ENCODE data around the gene TMEM106B. TPM values are rescaled to one million over a fixed set of nuclear protein-coding genes. Genes with fewer than 3 reads are reported as not detected.

Gene TMEM106B
- total and polyA plus RNA-seq, 2 donors (not counting 3 experiments of a cell fraction or from before 2014, with no cell fraction given): 13.7 to 23.1 TPM

DNA sequence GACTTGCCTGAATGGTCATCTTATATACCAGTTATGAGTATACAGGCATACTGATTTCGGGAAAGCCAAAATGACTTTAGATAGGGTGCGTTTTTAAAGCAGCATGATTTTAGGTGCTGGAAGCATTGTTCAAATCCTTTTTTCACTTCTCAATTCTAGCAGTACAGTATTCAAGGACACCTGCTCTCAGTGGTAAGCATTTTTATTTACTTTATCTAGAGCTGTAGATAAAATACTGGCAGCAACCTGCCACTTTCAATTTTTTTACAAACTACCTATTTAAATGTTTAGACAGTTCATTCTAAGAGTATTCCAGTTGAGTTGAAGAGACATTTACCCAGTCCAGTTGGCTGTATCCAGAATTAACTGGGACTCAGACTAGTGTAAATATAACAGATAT lies 33.6 kb downstream of the TMEM106B start:
- no peak overlapping the region for H3K27ac ChIP-seq (ENCODE audit: insufficient read depth, low read depth, low read length)
- intact Hi-C loops (cut with micrococcal nuclease): loop anchor here (1.0 to 5.0 kb wide), 3 partner anchors 177 to 817 kb away; no protein-coding TSS in a partner anchor
- TF ChIP-seq POLR2AphosphoS5 (IDR thresholded peaks at IDR 0.05; ENCODE audit: insufficient read depth, low read depth, low read length) (no peak), FOS (IDR thresholded peaks at IDR 0.05; ENCODE audit: borderline replicate concordance, insufficient read depth, low read length) (no peak), EZH2 (IDR thresholded peaks at IDR 0.05; ENCODE audit: borderline replicate concordance, low read depth, low read length, severe bottlenecking) (no peak), MYC (IDR thresholded peaks at IDR 0.05; ENCODE audit: low read depth, low read length) (no peak), GATA2 (IDR thresholded peaks at IDR 0.05; ENCODE audit: insufficient read depth, insufficient read length, low read depth, low read length) (no peak), POLR2A (IDR thresholded peaks at IDR 0.05; ENCODE audit: low read depth, low read length) (no peak), JUN (IDR thresholded peaks at IDR 0.05; ENCODE audit: borderline replicate concordance, insufficient read depth, insufficient read length, low read depth) (no peak)
- TF ChIP-seq, protein P1, sequence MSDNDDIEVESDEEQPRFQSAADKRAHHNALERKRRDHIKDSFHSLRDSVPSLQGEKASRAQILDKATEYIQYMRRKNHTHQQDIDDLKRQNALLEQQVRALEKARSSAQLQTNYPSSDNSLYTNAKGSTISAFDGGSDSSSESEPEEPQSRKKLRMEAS (IDR thresholded peaks at IDR 0.05; ENCODE audit: insufficient read depth, insufficient read length): no peak
- TF ChIP-seq, protein P2, sequence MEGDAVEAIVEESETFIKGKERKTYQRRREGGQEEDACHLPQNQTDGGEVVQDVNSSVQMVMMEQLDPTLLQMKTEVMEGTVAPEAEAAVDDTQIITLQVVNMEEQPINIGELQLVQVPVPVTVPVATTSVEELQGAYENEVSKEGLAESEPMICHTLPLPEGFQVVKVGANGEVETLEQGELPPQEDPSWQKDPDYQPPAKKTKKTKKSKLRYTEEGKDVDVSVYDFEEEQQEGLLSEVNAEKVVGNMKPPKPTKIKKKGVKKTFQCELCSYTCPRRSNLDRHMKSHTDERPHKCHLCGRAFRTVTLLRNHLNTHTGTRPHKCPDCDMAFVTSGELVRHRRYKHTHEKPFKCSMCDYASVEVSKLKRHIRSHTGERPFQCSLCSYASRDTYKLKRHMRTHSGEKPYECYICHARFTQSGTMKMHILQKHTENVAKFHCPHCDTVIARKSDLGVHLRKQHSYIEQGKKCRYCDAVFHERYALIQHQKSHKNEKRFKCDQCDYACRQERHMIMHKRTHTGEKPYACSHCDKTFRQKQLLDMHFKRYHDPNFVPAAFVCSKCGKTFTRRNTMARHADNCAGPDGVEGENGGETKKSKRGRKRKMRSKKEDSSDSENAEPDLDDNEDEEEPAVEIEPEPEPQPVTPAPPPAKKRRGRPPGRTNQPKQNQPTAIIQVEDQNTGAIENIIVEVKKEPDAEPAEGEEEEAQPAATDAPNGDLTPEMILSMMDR (IDR thresholded peaks at IDR 0.05; ENCODE audit: extremely low read depth in 1 of 2, insufficient read depth in 1 of 2, low read depth in 1 of 2, low read length in 2 of 2): no peak
- H4K20me1 ChIP-seq (replicated peaks; ENCODE audit: control insufficient read depth, extremely low read depth, insufficient read depth, low read length): no peaks in the 10 kb centered on the region
- no peaks in the 10 kb centered on the region for H3K79me2 ChIP-seq (ENCODE audit: control insufficient read depth, insufficient read depth, low read length)
- no peak overlapping the region for H2AFZ ChIP-seq (ENCODE audit: low read depth, low read length)
- no peak overlapping the region for H3K9ac ChIP-seq (replicated peaks; ENCODE audit: extremely low read depth, insufficient read depth, low read length)
- dilution Hi-C loops (cut with MboI; ENCODE audit: extremely low pct_ligation_motif_present, low sequenced_read_pairs): no loop called here
- no peaks in the 10 kb centered on the region for H3K4me1 ChIP-seq (ENCODE audit: control insufficient read depth, extremely low read depth, insufficient read depth, low read length)
- H3K36me3 ChIP-seq (ENCODE audit: control insufficient read depth in 2 of 2, extremely low read depth in 1 of 2, insufficient read depth in 2 of 2, low read length in 2 of 2): no peaks in the 10 kb centered on the region
- ChIA-PET CTCF (interaction anchor here (0.6 to 2.1 kb wide), 17 partner anchors 11 to 871 kb away, joined by 3 to 11 read pairs (median 4); partner anchors contain the start of gene TMEM106B), POLR2A (interaction anchor here (0.6 to 0.7 kb wide), 2 partner anchors 18 to 1666 kb away, joined by 4 read pairs; no protein-coding TSS in a partner anchor)
- no TSS peak for BruUV-seq (replicated peaks)
- no peak overlapping the region for H3K4me2 ChIP-seq (ENCODE audit: insufficient read depth, low read length)
- H3K27me3 ChIP-seq (ENCODE audit: control insufficient read depth in 2 of 2, insufficient read depth in 2 of 2, low read length in 2 of 2): no peaks in the 10 kb centered on the region
- no peak for DNase-seq (ENCODE audit: low read depth, low spot score)
- no peak overlapping the region for H3K4me3 ChIP-seq (replicated peaks in 1 of 3; ENCODE audit: insufficient read depth in 1 of 3, low read depth in 1 of 3, low read length in 3 of 3)
- H3K9me1 ChIP-seq (replicated peaks; ENCODE audit: control insufficient read depth, extremely low read depth, insufficient read depth, low read length): no peaks in the 10 kb centered on the region
- H3K9me3 ChIP-seq (replicated peaks; ENCODE audit: control insufficient read depth, insufficient read depth, low read length): no peaks in the 10 kb centered on the region
- no peak for FAIRE-seq

All from endothelial cell of umbilical vein (primary cell).